GM21723 (cell line): ENCODE measurements around the gene NAT14.
A peak's percentile ranks its signal among the peaks of the same experiment; 100 is the strongest.

Source experiments
- ATAC-seq: cut with Tn5 transposase; IDR thresholded peaks from one replicate; pipeline ENCODE4 v1.9.1; 2021; ENCODE audit warnings: mild to moderate bottlenecking, moderate library complexity; ENCODE audit not compliant: unreplicated experiment

Gene NAT14

GRCh38 chr19:55452749-55453346 is 32.1 kb upstream of the NAT14 start:
- ATAC-seq: no peak

- ATAC-seq: no peak
These were observed 31.3 kb upstream of the NAT14 start for GRCh38 chr19:55453511-55454260.

GRCh38 chr19:55454787-55455243 is 30.2 kb upstream of the NAT14 start:
- no peak for ATAC-seq

- no peak for ATAC-seq
These were observed 29.3 kb upstream of the NAT14 start for GRCh38 chr19:55455576-55456235.

- no peak for ATAC-seq
These were observed 28.6 kb upstream of the NAT14 start for GRCh38 chr19:55456347-55456746.

GRCh38 chr19:55457683-55458457 is 27.1 kb upstream of the NAT14 start:
- no peak for ATAC-seq

- no peak for ATAC-seq
These were observed 25.4 kb upstream of the NAT14 start for GRCh38 chr19:55459551-55459949.

- ATAC-seq: no peak
These were observed 24.9 kb upstream of the NAT14 start for GRCh38 chr19:55459950-55460657.

GRCh38 chr19:55460670-55461258 is 24.2 kb upstream of the NAT14 start:
- no peak for ATAC-seq

GRCh38 chr19:55461259-55461973 is 23.6 kb upstream of the NAT14 start, which contains the start of gene ISOC2:
Gene ISOC2, minus strand, starts transcription at chr19:55461642. Its CDS starts 5,156 bp downstream, at chr19:55456486.
- peak; percentile 90 for ATAC-seq

GRCh38 chr19:55461974-55462626 is 22.9 kb upstream of the NAT14 start:
- no peak for ATAC-seq

GRCh38 chr19:55462722-55463121 is 22.3 kb upstream of the NAT14 start:
- no peak for ATAC-seq

GRCh38 chr19:55463583-55464031 is 21.4 kb upstream of the NAT14 start:
- ATAC-seq: no peak

GRCh38 chr19:55464039-55464661 is 20.8 kb upstream of the NAT14 start:
- ATAC-seq: no peak

GRCh38 chr19:55464662-55465054 is 20.3 kb upstream of the NAT14 start, which contains the start of gene C19orf85:
Gene C19orf85, minus strand, starts transcription at chr19:55464751. Its CDS starts 197 bp downstream, at chr19:55464554.
- no peak for ATAC-seq

- ATAC-seq: no peak
These were observed 19.3 kb upstream of the NAT14 start for GRCh38 chr19:55465460-55466240.

GRCh38 chr19:55466241-55466614 is 18.8 kb upstream of the NAT14 start:
- no peak for ATAC-seq
